IMR-90 (cell line): ENCODE results near the gene SHROOM3. TPM values are rescaled to one million over a fixed set of nuclear protein-coding genes. Genes with fewer than 3 reads are reported as not detected.

Experiments used
- ATAC-seq: fragments of 200-7000 bp; cut with Tn5 transposase; 2 replicates; pipeline ENCODE4 v1.9.1; 2020; ENCODE audit warnings: low read depth, mild to moderate bottlenecking, moderate library complexity
- BruUV-seq: library from RNA; stranded (reverse); fragments of 400-500 nt; replicated peaks from 2 replicates; lab custom pipeline; 2021; lab: Mats Ljungman, UMichigan
- CTCF ChIA-PET: fragments of 300-600 bp; formaldehyde crosslinking; extraction: SDS; loops from one replicate; lab custom pipeline; 2021; ENCODE audit warnings: antibody characterized with exemption; lab: Yijun Ruan, JAX
- POLR2A ChIA-PET: fragments of 300-600 bp; sonication (Branson Sonifier 250); formaldehyde crosslinking; loops from one replicate; lab custom pipeline; 2022; ENCODE audit warnings: antibody characterized with exemption; ENCODE audit not compliant: unreplicated experiment; lab: Charles Lee
- DNase-seq: peaks from one replicate; pipeline ENCODE4 v3.0.0; 2013
- H2AFZ ChIP-seq: replicated peaks from 2 replicates; pipeline ENCODE3; 2013; ENCODE audit warnings: low read length, mild to moderate bottlenecking; ENCODE audit not compliant: poor library complexity
- H2AK5ac ChIP-seq: 2 replicates; pipeline ENCODE4 v1.6.1; 2013; ENCODE audit warnings: low read depth, low read length, inconsistent platforms
- H2AK9ac ChIP-seq: replicated peaks from 2 replicates; pipeline ENCODE3; 2013; ENCODE audit warnings: mild to moderate bottlenecking, low read depth, low read length, moderate library complexity; ENCODE audit not compliant: poor library complexity
- H2BK120ac ChIP-seq: 2 replicates; pipeline ENCODE4 v1.6.1; 2013; ENCODE audit warnings: low read depth, low read length, inconsistent platforms
- H2BK15ac ChIP-seq: 3 replicates; pipeline ENCODE4 v1.6.1; 2013; ENCODE audit warnings: low read depth, low read length, inconsistent platforms
- H2BK20ac ChIP-seq: 2 replicates; pipeline ENCODE4 v1.6.1; 2013; ENCODE audit warnings: low read depth, mild to moderate bottlenecking, inconsistent platforms, low read length, moderate library complexity
- H2BK5ac ChIP-seq: 2 replicates; pipeline ENCODE4 v1.6.1; 2013; ENCODE audit warnings: mild to moderate bottlenecking, low read depth, low read length, inconsistent platforms; ENCODE audit not compliant: poor library complexity, severe bottlenecking
- H3K14ac ChIP-seq: replicated peaks from 2 replicates; pipeline ENCODE4 v1.6.1; 2013; ENCODE audit warnings: low read depth, low read length, inconsistent platforms
- H3K18ac ChIP-seq: 2 replicates; pipeline ENCODE4 v1.6.1; 2013; ENCODE audit warnings: low read depth, low read length, control low read depth
- H3K23ac ChIP-seq: 2 replicates; pipeline ENCODE4 v1.6.1; 2013; ENCODE audit warnings: low read depth, low read length, inconsistent platforms
- H3K27ac ChIP-seq: 2 replicates; pipeline ENCODE4 v1.5.1; 2013; ENCODE audit warnings: mild to moderate bottlenecking, control low read depth, low read length; ENCODE audit not compliant: insufficient read depth
- H3K27me3 ChIP-seq: 2 replicates; pipeline ENCODE4 v1.6.1; 2013; ENCODE audit warnings: low read length; ENCODE audit not compliant: control insufficient read depth, insufficient read depth
- H3K36me3 ChIP-seq: 2 replicates; pipeline ENCODE4 v1.6.1; 2013; ENCODE audit warnings: low read length, mixed read lengths; ENCODE audit not compliant: control insufficient read depth, insufficient read depth
- H3K4ac ChIP-seq: 2 replicates; pipeline ENCODE4 v1.6.1; 2013; ENCODE audit warnings: low read depth, low read length, inconsistent platforms
- H3K4me1 ChIP-seq: 2 replicates; pipeline ENCODE4 v1.6.1; 2013; ENCODE audit warnings: low read length, mixed read lengths; ENCODE audit not compliant: control insufficient read depth, insufficient read depth
- H3K4me2 ChIP-seq: 2 replicates; pipeline ENCODE4 v1.6.1; 2013; ENCODE audit warnings: low read depth, mild to moderate bottlenecking, control low read depth, low read length, moderate library complexity
- H3K4me3 ChIP-seq: 2 replicates; pipeline ENCODE4 v1.5.1; 2013; ENCODE audit warnings: low read depth, mild to moderate bottlenecking, control low read depth, low read length, moderate library complexity; ENCODE audit not compliant: insufficient read depth
- H3K56ac ChIP-seq: 2 replicates; pipeline ENCODE4 v1.6.1; 2013; ENCODE audit warnings: low read length, inconsistent platforms; ENCODE audit not compliant: insufficient read depth; ENCODE audit errors: extremely low read depth
- H3K79me1 ChIP-seq, 2 experiments: 2 replicates each; pipeline ENCODE4 v1.6.1; 2013; ENCODE audit warnings: low read length in 2 of 2, inconsistent platforms in 1 of 2, low read depth in 1 of 2
- H3K9ac ChIP-seq: 2 replicates; pipeline ENCODE4 v1.6.1; 2013; ENCODE audit warnings: low read depth, low read length, control low read depth
- H3K9me1 ChIP-seq: 2 replicates; pipeline ENCODE4 v1.6.1; 2013; ENCODE audit warnings: low read length, inconsistent platforms; ENCODE audit not compliant: insufficient read depth
- H3K9me3 ChIP-seq: 2 replicates; pipeline ENCODE4 v1.6.1; 2013; ENCODE audit warnings: low read length; ENCODE audit not compliant: control insufficient read depth, insufficient read depth
- H4K20me1 ChIP-seq: 2 replicates; pipeline ENCODE4 v1.6.1; 2013; ENCODE audit warnings: low read length, inconsistent platforms; ENCODE audit not compliant: insufficient read depth
- H4K5ac ChIP-seq: 2 replicates; pipeline ENCODE4 v1.6.1; 2013; ENCODE audit warnings: mild to moderate bottlenecking, low read depth, low read length, control low read depth
- H4K8ac ChIP-seq, 2 experiments: 2 replicates each; pipeline ENCODE4 v1.6.1; 2013; ENCODE audit warnings: low read depth in 2 of 2, low read length in 2 of 2, control low read depth in 1 of 2, inconsistent platforms in 1 of 2
- H4K91ac ChIP-seq: 2 replicates; pipeline ENCODE4 v1.6.1; 2013; ENCODE audit warnings: low read depth, low read length, inconsistent platforms; ENCODE audit not compliant: insufficient read depth
- BHLHE40 ChIP-seq: fragments of 150-350 bp; IDR thresholded peaks from 2 replicates; pipeline ENCODE4 v1.6.1; 2016; ENCODE audit warnings: mild to moderate bottlenecking, low read depth, low read length
- CEBPB ChIP-seq: IDR thresholded peaks from 2 replicates; pipeline ENCODE4 v1.6.1; 2012; ENCODE audit warnings: low read depth, low read length, improper control_type of control experiment
- CHD1 ChIP-seq: IDR thresholded peaks from 2 replicates; pipeline ENCODE4 v1.6.1; 2012; ENCODE audit warnings: low read depth, low read length, improper control_type of control experiment
- MAFK ChIP-seq: IDR thresholded peaks from 2 replicates; pipeline ENCODE4 v1.6.1; 2012; ENCODE audit warnings: low read depth, low read length, improper control_type of control experiment
- RCOR1 ChIP-seq: IDR thresholded peaks from 2 replicates; pipeline ENCODE4 v1.6.1; 2012; ENCODE audit warnings: mild to moderate bottlenecking, low read length, improper control_type of control experiment; ENCODE audit not compliant: insufficient replicate concordance
- RFX5 ChIP-seq: IDR thresholded peaks from 2 replicates; pipeline ENCODE4 v1.8.0; 2012; ENCODE audit warnings: low read depth, mild to moderate bottlenecking, low read length, moderate library complexity
- SMC3 ChIP-seq: fragments of 150-350 bp; IDR thresholded peaks from 2 replicates; pipeline ENCODE4 v1.6.1; 2016; ENCODE audit warnings: low read depth, mild to moderate bottlenecking, antibody characterized with exemption, low read length, moderate library complexity
- WGBS, 2 experiments: methylation state at CpG; one replicate each; pipeline versions ENCODE4 v1.1.5 to v1.1.7; 2013; ENCODE audit warnings: missing lambda C conversion rate in 2 of 2; ENCODE audit not compliant: insufficient read length in 1 of 2; ENCODE audit errors: extremely low coverage in 2 of 2; 5-methylcytosine and 5-hydroxymethylcytosine counted together
- dilution Hi-C: fragments of 300-500 bp; cut with HindIII; formaldehyde crosslinking; loops from one replicate; pipeline ENCODE4 v1.14.3; 2018; ENCODE audit warnings: low sequenced_read_pairs; ENCODE audit not compliant: unreplicated experiment
- in situ Hi-C: fragments of 300-500 bp; cut with MboI; formaldehyde crosslinking; loops from 3 replicates; pipeline ENCODE4 v1.14.3; 2019; ENCODE audit warnings: low sequenced_read_pairs, inconsistent platforms, mixed read lengths
- intact Hi-C: fragments of 100-400 bp; cut with micrococcal nuclease; formaldehyde crosslinking; loops from 2 replicates; pipeline ENCODE4 v1.10.0; 2022
- polyA plus RNA-seq, 3 experiments: library from polyadenylated mRNA; depleted of rRNA; stranded (reverse); fragments of >200 nt; gene quantifications; 2 replicates each; pipeline ENCODE4 v1.2.3, GENCODE V29; 2012; ENCODE audit warnings: low replicate concordance in 1 of 3
- total RNA-seq: library from RNA; depleted of rRNA; stranded (reverse); fragments of >200 nt; gene quantifications from 2 replicates; pipeline ENCODE4 v1.2.3, GENCODE V29; 2012
- TF ChIP-seq, protein P1 (sequence below): conservative IDR thresholded peaks from 2 replicates; pipeline ENCODE4 v1.5.1; 2012; ENCODE audit warnings: mild to moderate bottlenecking, low read depth, low read length, improper control_type of control experiment

Gene SHROOM3
- total and polyA plus RNA-seq, 2 of the 4 experiments (the other 2 are of a cell fraction): 10.8 to 19.5 TPM

DNA sequence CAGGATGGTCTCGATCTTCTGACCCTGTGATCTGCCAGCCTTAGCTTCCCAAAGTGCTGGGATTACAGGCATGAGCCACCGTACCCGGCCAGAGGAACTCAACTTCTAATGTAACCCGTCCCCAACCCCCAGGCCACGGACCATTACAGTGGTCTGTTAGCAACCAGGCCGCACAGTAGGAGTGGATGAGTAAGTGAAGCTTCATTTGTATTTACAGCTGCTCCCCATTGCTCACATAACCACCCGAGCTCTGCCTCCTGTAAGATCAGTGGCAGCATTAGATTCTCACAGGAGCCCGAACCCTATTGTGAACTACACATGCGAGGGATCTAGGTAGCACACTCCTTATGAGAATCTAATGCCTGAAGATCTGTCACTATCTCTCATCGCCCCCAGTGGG, 119.6 kb downstream of the SHROOM3 start:
- Histone ChIP-seq H3K4me3 (no peak overlapping the region), H2BK120ac (0 out of 2 replicates have a peak overlapping the region, but pooled peaks have one; percentile 19), H3K4ac (0 out of 2 replicates have a peak overlapping the region, but pooled peaks have one; percentile 11), H3K9ac (no peak overlapping the region), H4K5ac (no peak overlapping the region), H3K23ac (no peak overlapping the region), H3K9me3 (no peaks in the 10 kb centered on the region), H3K79me1 (peaks cover 0 to 8% of the 10 kb centered on the region in 2 experiments; a peak in 1 of 4 replicates), H2BK15ac (no peak overlapping the region), H3K56ac (no peak overlapping the region), H4K8ac (no peak overlapping the region), H2BK5ac (no peak overlapping the region), H4K20me1 (no peaks in the 10 kb centered on the region), H3K18ac (no peak overlapping the region), H3K36me3 (no peaks in the 10 kb centered on the region), H3K27ac (no peak overlapping the region), H2AK5ac (peak overlapping the region; percentile 62; the same call in 1 of the 2 replicates), H4K91ac (no peak overlapping the region), H2AK9ac (no peak overlapping the region), H3K9me1 (peaks cover 7% of the 10 kb centered on the region), H2AFZ (no peak overlapping the region), H2BK20ac (no peak overlapping the region), H3K27me3 (no peaks in the 10 kb centered on the region), H3K4me1 (peaks cover 12% of the 10 kb centered on the region), H3K4me2 (no peak overlapping the region), H3K14ac (no peak overlapping the region)
- no peak for DNase-seq
- dilution Hi-C loops: no loop called here
- BruUV-seq: no TSS peak
- TF ChIP-seq, protein P1, sequence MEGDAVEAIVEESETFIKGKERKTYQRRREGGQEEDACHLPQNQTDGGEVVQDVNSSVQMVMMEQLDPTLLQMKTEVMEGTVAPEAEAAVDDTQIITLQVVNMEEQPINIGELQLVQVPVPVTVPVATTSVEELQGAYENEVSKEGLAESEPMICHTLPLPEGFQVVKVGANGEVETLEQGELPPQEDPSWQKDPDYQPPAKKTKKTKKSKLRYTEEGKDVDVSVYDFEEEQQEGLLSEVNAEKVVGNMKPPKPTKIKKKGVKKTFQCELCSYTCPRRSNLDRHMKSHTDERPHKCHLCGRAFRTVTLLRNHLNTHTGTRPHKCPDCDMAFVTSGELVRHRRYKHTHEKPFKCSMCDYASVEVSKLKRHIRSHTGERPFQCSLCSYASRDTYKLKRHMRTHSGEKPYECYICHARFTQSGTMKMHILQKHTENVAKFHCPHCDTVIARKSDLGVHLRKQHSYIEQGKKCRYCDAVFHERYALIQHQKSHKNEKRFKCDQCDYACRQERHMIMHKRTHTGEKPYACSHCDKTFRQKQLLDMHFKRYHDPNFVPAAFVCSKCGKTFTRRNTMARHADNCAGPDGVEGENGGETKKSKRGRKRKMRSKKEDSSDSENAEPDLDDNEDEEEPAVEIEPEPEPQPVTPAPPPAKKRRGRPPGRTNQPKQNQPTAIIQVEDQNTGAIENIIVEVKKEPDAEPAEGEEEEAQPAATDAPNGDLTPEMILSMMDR: no peak
- TF ChIP-seq CHD1 (no peak), RFX5 (no peak), CEBPB (no peak), RCOR1 (no peak), BHLHE40 (no peak), MAFK (no peak), SMC3 (no peak)
- ChIA-PET POLR2A (no interaction called here), CTCF (no interaction called here)
- in situ Hi-C loops: no loop called here
- WGBS, 2 experiments: no CpG with 5 or more reads among the region's 10 CpGs
- intact Hi-C loops: no loop called here
- no peak for ATAC-seq
